AG10803 (cell line): ENCODE measurements around the gene LTK.
A peak's percentile ranks its signal among the peaks of the same experiment; 100 is the strongest.

Experiments used
- DNase-seq: peaks from one replicate; pipeline ENCODE4 v3.0.0; 2010; ENCODE audit warnings: low read depth
- H3K4me3 ChIP-seq: 2 replicates; pipeline ENCODE4 v1.5.1; 2011; ENCODE audit warnings: mild to moderate bottlenecking, low read length, control low read depth
- CTCF ChIP-seq: conservative IDR thresholded peaks from 2 replicates; pipeline ENCODE4 v1.5.1; 2011; ENCODE audit warnings: mild to moderate bottlenecking, low read length, control low read depth, inconsistent platforms

Gene LTK

GRCh38 chr15:41491889-41492288 is 21.7 kb downstream of the LTK start:
- DNase-seq: no peak
- no peak overlapping the region for H3K4me3 ChIP-seq
- no peak for TF ChIP-seq CTCF

GRCh38 chr15:41490355-41490754 is 23.3 kb downstream of the LTK start:
- no peak for TF ChIP-seq CTCF
- peak; percentile 96 for DNase-seq
- H3K4me3 ChIP-seq: no peak overlapping the region

- no peak for DNase-seq
- no peak for TF ChIP-seq CTCF
- no peak overlapping the region for H3K4me3 ChIP-seq
Measured at GRCh38 chr15:41489641-41490040, 24.0 kb downstream of the LTK start.

GRCh38 chr15:41487802-41488201 is 25.8 kb downstream of the LTK start:
- peak; percentile 21 for DNase-seq
- H3K4me3 ChIP-seq: no peak overlapping the region

GRCh38 chr15:41487381-41487780 is 26.2 kb downstream of the LTK start:
- no peak for TF ChIP-seq CTCF
- DNase-seq: no peak
- H3K4me3 ChIP-seq: no peak overlapping the region

More at GRCh38 chr15:41487802-41488201, 25.8 kb downstream of the LTK start:
- no peak for TF ChIP-seq CTCF

GRCh38 chr15:41486286-41486685 is 27.3 kb downstream of the LTK start:
- DNase-seq: no peak
- no peak overlapping the region for H3K4me3 ChIP-seq
- TF ChIP-seq CTCF: no peak

GRCh38 chr15:41484937-41485625 is 28.5 kb downstream of the LTK start:
- no peak for TF ChIP-seq CTCF
- DNase-seq: no peak
- no peak overlapping the region for H3K4me3 ChIP-seq
